ENCODE results near the gene APOBEC3A.

Gene APOBEC3A

DNA sequence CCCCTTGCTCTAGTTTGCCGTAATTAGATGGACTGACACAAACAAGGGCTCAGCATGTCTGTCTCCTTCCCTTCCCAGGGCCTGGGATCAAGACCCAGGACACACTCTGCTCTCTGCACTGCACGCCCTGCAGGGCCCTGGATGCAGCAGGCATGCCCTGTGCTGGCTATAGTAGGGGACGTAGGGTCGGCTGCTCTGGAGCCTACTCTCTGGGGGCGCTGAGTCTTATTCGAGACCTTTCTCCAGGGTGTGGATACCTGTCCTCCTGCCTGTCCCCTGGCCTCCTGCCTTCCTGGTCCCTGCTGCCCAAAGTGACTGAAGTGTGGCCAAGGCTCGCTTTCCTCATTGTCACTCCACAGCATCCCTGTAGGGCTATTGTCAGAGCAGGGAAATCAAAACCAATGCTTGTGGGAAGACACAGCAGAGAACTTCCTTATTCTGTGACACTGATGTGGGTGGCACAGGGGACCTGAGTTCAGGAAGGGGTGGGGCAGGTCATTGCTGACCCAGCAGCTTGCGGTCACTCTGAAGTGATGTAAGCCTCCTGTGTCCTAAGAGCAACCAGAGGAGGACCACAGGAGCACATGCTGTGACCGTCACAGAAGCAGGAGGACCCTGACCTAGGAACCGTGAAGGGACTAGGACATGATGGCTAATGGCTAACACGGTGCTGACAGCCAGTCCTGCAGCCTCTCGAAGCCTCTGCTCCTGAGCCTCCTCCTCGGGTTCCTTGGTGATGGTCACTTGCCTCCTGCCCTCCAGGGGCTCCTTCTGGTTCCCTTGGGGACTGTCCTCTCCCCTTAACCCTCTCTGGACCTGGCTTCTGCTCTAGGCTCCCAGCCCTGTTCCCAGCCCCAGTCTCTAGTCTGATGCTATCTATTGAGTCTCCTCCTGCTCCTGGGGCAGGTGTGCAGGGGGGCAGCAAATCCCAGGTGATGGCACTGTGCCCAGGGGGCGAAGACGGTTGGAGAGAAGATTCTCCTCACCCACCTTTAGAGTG is 10.3 kb downstream of the APOBEC3A start:
- POLR2A ChIA-PET, result no interaction called here
- TF ChIP-seq, protein P1, sequence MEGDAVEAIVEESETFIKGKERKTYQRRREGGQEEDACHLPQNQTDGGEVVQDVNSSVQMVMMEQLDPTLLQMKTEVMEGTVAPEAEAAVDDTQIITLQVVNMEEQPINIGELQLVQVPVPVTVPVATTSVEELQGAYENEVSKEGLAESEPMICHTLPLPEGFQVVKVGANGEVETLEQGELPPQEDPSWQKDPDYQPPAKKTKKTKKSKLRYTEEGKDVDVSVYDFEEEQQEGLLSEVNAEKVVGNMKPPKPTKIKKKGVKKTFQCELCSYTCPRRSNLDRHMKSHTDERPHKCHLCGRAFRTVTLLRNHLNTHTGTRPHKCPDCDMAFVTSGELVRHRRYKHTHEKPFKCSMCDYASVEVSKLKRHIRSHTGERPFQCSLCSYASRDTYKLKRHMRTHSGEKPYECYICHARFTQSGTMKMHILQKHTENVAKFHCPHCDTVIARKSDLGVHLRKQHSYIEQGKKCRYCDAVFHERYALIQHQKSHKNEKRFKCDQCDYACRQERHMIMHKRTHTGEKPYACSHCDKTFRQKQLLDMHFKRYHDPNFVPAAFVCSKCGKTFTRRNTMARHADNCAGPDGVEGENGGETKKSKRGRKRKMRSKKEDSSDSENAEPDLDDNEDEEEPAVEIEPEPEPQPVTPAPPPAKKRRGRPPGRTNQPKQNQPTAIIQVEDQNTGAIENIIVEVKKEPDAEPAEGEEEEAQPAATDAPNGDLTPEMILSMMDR (IDR thresholded peaks at IDR 0.05; ENCODE audit: control extremely low read depth, extremely low read depth, low read depth, missing control alignments), result no peak
- CTCF ChIA-PET, result interaction anchor here (1.4 to 1.5 kb wide), 2 partner anchors 12 to 26 kb away, joined by 3 to 4 read pairs; no protein-coding TSS in a partner anchor
- DNase-seq (ENCODE audit: extremely low spot score), result peak; percentile 64

DNA sequence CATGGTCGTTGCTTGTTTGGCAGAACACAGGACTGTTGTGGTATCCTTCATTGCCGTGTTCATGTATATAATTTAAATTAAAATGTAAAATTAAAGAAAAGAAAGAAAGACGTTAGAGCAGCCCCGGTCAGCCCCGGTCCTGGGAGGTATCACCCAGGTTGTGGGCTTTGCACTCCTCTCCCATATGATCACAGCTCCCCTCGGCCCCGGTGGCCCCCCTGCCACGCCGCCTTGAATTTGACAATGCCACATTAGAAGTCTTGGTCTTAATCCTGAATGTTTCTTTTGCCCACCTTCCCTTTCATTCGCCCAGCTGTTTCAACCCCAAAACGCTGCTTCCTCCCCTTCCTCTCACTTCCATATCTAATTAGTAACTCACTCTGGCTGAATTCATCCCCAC is 11.4 kb downstream of the APOBEC3A start:
- CTCF ChIA-PET, result interaction anchor here (1.2 to 1.5 kb wide), 3 partner anchors 11 to 100 kb away, joined by 3 to 5 read pairs (median 3); partner anchors contain the start of gene APOBEC3B
- TF ChIP-seq, protein P1 (IDR thresholded peaks at IDR 0.05; ENCODE audit: control extremely low read depth, extremely low read depth, low read depth, missing control alignments), result no peak
- POLR2A ChIA-PET, result no interaction called here
- no peak for DNase-seq (ENCODE audit: extremely low spot score)

DNA sequence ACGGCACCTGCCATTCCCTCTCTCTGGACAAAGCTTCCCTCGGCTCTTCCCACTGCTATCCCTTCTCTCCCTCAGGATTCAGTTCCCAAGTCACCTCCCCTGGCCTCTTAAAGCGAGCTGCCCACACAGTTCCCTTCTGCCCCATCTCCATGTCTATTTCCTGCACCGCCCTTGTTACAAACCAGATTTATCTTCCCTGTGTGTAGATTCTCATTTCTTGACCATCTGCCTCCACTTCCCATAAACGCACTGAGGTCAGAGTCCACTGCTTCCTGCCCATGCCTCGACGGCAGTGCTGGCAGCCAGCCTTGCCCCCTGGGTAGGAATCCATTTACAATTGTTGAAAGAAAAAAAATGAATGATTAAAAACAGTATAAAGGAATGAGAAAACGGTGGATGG is 13.1 kb downstream of the APOBEC3A start:
- POLR2A ChIA-PET, result no interaction called here
- CTCF ChIA-PET, result interaction anchor here (1.0 to 2.1 kb wide), 6 partner anchors 10 to 202 kb away, joined by 3 to 7 read pairs (median 4); no protein-coding TSS in a partner anchor
- no peak for DNase-seq (ENCODE audit: extremely low spot score)
- TF ChIP-seq, protein P1 (IDR thresholded peaks at IDR 0.05; ENCODE audit: control extremely low read depth, extremely low read depth, low read depth, missing control alignments), result no peak

DNA sequence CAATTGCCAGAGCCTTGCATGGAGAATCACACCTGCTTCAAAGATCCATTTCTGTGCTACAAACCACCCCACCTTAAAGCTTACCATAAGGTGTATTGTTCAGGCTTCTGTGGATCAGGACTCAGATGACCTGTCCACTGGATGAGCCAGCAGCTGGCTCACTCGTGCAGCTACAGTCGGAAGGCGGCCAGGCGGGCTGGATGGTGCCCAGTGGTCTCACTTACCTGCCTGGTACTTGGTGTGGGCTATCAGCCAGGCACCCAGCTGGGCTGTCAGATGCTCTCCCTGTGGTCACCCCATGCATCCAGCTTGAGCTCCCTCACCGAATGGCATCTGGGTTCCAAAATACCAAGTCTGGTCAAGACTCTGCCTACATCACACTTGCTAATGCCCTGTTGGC is 13.8 kb downstream of the APOBEC3A start:
- TF ChIP-seq, protein P1 (IDR thresholded peaks at IDR 0.05; ENCODE audit: control extremely low read depth, extremely low read depth, low read depth, missing control alignments), result no peak
- POLR2A ChIA-PET, result interaction anchor here (0.6 to 1.4 kb wide), 2 partner anchors 96 to 143 kb away, joined by 3 read pairs; no protein-coding TSS in a partner anchor
- no peak for DNase-seq (ENCODE audit: extremely low spot score)
- CTCF ChIA-PET, result interaction anchor here (1.0 to 2.1 kb wide), 5 partner anchors 9 to 202 kb away, joined by 3 to 7 read pairs (median 4); no protein-coding TSS in a partner anchor

DNA sequence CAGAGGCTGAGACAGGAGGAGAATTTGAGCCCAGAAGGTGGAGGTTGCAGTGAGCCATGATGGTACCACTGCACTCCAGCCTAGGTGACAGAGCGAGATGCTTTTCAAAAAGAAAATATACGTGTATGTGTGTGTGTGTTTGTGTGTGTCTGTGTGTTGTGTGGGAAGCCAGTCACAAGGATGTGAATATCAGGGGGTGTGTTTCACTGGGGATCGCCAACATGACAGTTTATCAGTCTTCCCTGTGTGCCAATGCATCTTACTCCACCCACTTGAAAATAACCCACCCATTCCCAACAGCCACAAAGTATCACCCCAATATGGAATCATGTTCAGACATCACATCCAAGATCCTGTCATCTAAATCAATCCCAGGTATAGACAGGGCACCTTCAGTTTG is 14.4 kb downstream of the APOBEC3A start:
- CTCF ChIA-PET, result interaction anchor here (1.1 to 2.1 kb wide), 4 partner anchors 8 to 203 kb away, joined by 4 to 7 read pairs (median 5); no protein-coding TSS in a partner anchor
- POLR2A ChIA-PET, result interaction anchor here (0.7 to 1.4 kb wide), 2 partner anchors 99 to 143 kb away, joined by 3 to 4 read pairs; no protein-coding TSS in a partner anchor
- TF ChIP-seq, protein P1 (IDR thresholded peaks at IDR 0.05; ENCODE audit: control extremely low read depth, extremely low read depth, low read depth, missing control alignments), result no peak
- DNase-seq (ENCODE audit: extremely low spot score), result no peak

DNA sequence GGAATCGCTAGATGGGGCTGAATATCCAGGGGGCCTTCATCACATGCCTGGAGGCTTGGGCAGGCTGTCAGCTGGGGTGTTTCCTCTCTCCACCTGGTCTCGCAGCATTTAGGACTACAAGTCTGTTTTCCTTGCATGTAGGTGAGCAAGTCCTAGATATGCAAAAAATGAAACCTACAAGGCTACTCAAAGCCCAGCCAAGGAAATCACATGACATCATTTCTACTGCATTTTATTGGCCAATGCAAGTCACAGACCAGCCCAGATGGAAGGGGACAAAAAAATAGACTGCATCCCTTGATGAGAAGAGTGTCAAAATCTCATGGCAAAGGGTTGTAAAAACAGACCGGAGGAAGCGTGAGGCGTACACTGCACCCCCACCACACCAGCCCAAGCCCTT is 15.1 kb downstream of the APOBEC3A start:
- POLR2A ChIA-PET, result interaction anchor here (0.7 kb wide), 1 partner anchor 100 kb away, joined by 4 read pairs; no protein-coding TSS in a partner anchor
- no peak for DNase-seq (ENCODE audit: extremely low spot score)
- CTCF ChIA-PET, result interaction anchor here (0.6 to 2.1 kb wide), 6 partner anchors 10 to 236 kb away, joined by 3 to 7 read pairs (median 4); partner anchors contain the start of gene APOBEC3B
- TF ChIP-seq, protein P1 (IDR thresholded peaks at IDR 0.05; ENCODE audit: control extremely low read depth, extremely low read depth, low read depth, missing control alignments), result no peak

Data from GM10248 (cell line).